Raji (cell line): ENCODE measurements around the gene HRH2.

Experiments used
- POLR2A ChIP-seq: IDR thresholded peaks from 2 replicates; pipeline ENCODE4 v1.6.1; 2011; ENCODE audit warnings: low read depth, low read length, control low read depth; ENCODE audit not compliant: insufficient read depth

HRH2 gene

GRCh38 chr5:175685701-175686350 is 28.0 kb downstream of the HRH2 start:
- no peak for TF ChIP-seq POLR2A

- TF ChIP-seq POLR2A = no peak
Observed at GRCh38 chr5:175686396-175686795, 28.5 kb downstream of the HRH2 start.

GRCh38 chr5:175686826-175687225 is 29.0 kb downstream of the HRH2 start:
- TF ChIP-seq POLR2A = no peak

GRCh38 chr5:175687231-175687701 is 29.4 kb downstream of the HRH2 start:
- no peak for TF ChIP-seq POLR2A

DNA sequence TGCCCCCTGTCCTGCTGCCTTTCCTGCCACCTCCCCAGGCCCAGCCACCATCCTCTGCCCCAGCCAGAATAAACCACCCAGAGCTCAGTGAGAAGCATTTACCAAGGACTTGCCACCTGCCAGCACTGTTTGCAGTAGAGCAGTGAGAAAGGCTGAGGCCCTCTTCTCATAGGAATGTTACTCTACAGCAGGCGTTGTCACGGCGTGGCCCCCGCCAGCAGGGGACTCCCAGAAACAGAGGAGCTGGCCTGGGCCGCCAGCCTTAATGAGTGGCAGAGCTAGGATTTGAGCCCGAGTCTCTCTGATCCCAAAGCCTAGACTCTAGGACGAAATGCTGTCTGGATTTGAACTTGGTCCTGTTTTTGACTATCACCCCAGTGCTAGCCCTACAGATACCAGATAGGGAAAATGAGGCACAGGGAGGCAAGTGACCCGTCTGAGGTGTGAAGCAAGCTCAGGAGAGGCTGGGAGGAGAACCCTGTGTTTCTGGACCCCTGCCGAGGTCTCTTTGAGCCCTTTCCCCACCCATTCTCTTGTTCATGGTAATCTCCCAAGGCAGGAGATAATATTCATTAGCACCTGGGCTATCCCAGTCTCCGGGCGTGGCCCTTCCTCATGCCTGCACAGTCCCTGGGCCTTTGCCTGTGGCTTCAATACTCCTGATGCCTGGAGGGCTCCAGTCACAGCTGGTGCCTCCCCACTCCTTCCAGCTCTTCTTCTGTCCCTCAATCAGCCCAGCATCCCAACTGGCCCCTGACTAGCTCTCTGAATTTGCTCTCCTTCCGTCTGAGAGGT is 30.7 kb downstream of the HRH2 start:
- no peak for TF ChIP-seq POLR2A

DNA sequence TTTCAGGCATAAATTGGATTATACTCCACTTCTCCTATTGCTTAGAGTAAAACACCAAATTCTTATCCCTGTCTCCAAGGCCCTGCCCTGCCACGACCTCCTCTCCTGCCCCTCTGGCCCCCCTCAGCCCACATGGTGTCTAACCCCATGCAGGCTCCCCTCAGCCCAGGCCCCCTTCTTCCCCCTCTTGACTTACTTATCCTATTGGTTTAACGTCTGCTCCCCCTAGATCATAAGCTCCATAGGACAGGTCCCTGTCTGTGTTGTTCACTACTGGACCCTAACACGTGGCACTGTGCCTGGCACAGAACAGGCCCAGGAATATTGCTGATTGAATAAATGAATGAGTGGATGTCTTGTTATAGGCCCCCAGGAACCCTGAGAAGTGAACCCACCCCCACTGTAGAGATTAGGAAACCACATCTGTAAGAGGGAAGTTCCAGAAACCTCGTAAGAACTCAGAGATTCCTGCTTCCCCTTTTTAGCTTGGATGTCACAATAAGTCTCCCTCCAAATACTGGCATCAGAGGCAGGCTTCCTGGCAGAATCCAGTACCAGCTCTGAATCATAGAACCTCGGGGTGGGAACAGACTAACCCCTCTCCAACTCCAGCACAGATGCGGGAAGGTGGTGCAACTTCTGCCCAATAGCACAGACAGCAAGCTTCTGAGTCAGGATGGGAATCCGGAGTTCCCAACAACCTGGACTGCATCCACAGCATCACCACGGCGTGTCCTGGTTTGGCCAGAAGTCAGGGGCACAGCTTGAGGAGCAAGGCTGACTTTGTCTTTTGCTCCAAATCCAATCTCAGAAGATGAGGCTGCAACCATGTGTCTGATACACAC is 31.5 kb downstream of the HRH2 start:
- TF ChIP-seq POLR2A = no peak

DNA sequence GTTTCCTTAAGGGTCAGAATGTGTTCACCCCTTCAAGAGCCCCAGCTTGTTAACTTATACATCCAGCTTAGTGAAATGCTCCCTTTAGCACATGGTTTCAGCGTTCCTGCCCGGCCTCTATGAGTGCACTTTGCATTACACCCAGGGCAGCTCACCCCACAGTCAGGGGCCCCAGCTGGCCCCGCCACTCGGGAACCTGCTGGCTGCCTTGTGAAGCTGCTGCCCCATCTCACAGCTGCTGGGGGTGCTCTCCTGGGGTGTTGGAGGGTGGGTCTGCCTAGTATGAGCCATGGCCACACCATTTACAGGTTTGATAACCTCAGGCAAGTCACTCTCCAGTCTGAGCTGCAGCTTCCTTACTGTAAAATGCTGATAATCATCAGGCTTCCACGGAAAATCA is 32.2 kb downstream of the HRH2 start:
- no peak for TF ChIP-seq POLR2A

DNA sequence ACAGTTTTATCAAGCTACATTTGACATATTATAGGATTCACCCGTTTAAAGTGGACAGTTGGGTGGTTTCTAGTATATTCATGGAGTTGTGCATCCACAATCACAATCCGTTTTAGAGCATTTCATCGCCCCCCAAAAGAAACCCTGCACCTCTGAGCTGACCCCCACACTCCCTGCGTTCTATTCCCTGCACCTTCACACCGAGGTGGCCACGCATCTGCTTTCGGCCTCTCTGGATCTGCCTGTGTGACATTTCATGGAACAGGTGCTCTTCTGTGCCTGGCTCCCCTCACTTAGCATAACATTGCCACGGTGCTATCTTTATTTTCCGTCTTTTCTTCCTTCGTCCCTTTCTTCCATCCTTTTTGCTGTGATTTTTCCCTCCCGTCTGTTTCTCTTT is 32.7 kb downstream of the HRH2 start:
- no peak for TF ChIP-seq POLR2A

- no peak for TF ChIP-seq POLR2A
Observed at GRCh38 chr5:175691761-175692160, 33.9 kb downstream of the HRH2 start.

- TF ChIP-seq POLR2A = no peak
Observed at GRCh38 chr5:175692235-175692995, 34.5 kb downstream of the HRH2 start.

DNA sequence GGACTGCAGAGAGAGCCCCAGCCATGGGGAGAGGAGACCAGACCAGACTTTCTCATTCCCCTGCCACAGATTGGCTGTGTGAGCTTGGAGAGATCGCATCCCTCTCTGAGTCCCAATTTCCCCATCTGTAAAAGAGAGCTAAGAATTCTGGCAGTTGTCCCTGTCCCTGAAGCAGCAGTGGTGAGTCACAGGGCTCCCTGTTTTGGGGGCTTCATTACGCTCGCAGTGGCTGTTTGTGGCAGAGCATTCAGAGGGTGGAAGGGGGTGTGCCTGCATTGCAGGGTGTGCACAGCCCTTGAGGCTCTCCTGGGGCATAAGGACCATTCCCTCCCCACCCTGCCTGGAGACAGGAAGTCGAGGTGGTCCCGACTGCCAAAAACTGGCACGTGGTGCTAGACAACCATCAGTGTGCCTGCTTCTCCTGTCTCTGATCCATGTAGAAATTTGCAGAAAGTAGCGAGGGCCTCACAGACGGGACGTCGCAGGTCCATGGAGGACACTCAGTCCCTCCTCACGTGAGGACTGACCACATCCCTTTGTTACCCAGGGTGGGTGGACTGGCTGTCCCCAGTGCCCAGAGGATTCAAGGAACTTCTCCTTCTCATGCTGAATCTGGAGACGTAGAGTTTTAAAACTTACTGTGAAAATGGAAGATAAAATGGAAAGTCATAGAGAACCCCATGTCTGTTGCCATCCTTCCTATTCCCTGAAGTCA is 35.3 kb downstream of the HRH2 start:
- no peak for TF ChIP-seq POLR2A

DNA sequence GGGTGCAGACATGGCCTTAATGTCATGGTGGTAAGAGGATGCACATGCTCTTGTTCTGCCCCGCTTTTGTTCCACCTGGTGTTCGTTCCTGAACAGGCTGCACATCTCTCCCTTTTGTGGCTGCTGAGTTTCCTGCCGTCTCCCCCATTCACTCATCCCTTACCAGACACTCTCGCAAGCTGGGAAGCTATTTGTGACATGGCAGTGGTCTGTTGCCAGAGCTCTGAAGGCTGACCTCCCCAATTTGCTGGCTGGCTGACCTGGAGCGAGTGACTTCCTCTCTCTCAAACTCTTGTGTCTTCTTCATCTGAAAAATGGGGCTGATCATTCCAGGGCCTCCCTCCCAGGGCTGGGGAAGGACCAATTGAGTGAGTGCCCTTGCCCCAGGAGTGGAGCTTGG is 35.9 kb downstream of the HRH2 start:
- no peak for TF ChIP-seq POLR2A

GRCh38 chr5:175694371-175695160 is 36.7 kb downstream of the HRH2 start:
- TF ChIP-seq POLR2A = no peak
